GM18858 (cell line): ENCODE data around the gene POU6F1.

ENCODE experiments used
- ATAC-seq: cut with Tn5 transposase; IDR thresholded peaks from one replicate; pipeline ENCODE4 v1.9.1; 2021; ENCODE audit not compliant: unreplicated experiment

POU6F1 gene

DNA sequence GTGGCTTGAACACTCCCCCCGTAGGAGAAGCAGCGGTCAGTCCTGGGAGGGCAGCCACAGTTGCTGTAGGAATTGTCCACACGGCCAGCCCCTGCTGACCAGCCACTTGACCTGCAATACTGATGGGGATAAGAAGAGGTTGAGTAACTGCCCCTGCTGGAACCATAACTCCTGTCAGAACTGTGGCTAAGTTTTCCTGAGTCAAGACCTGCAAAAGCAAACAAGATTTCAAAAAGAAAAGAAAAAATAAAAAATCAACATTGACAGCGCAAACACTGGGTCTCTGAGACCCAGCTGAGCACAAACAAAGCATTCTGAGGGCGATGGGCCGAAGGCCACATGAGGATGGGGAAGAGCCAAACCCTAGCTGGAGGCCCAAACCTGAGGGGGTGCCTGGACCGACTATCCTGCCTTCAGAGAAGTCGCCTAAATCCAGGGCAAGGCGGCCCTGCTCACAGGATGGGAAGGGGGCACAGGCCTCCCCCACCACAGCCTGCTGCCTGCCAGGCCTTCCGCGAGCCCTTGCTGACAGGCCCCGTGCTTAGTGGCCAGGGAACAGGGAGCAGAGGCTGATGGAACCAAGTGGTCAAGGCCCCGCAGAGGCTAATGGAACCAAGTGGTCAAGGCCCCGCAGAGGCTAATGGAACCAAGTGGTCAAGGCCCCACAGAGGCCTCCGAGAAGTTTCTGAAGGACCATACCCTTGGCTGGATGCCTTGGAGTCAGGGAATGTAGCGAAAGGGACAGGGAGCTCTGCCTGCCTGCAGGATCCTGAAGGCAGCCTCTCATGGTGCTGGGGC is 19.1 kb downstream of the POU6F1 start:
- no peak for ATAC-seq

DNA sequence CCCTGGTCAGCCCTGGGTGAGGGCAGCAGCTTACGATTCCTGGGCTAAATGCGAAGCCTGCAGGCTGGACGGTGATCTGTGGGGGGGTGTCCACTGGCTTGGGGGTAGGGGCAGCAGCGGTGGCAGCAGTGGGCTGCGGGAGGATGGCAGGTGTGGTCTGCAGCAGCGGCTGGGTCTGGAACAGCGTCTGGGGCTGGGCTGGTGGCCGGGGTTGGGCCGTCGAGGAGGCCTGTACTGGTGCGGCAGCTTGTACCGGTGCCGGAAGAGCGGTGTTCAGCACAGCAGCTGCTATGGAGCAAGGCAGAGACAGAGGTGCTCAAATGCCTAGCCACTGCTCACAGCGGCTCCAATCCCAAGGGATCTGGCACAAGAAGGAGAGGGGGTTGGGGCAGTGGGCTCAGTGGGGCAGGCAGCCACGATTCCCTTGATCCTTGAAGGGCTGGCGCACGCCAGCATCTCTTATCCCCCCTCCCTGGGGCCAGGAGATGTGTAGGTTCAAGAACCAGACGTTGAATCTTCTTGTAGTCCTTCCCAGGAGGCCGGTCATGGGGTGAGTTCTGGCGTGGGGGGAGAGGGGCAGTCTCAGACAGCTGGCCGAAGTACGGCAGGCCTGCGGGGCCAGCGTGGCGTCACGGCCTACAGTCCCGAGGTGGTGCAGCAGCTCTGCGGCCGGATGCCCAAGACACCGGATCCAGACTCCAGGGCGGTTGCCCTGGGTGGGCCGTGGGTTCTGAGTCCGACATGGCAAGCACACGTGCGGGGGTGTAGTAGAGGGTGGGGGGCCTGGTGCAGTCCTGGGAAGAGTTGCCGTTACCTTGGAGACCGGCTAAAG is 19.9 kb downstream of the POU6F1 start:
- no peak for ATAC-seq

DNA sequence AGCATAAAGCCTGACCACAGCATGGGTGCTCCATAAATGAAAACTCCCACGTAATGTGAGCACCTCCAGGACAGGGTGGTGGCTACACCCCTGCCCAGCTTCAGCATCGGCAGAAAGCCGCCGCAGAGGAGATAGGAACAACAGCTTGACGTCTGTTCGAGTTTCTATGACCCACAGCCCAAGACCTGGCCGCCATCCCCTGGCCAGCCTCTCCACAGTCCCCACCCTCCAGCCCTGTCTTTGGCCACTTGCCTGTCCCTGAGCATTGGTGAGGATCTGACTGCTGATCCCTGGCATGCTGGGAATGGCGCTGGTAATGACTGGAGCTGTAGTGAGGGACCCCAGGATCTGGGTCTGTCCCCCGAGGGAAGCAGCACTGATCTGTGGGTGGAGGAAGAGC is 21.3 kb downstream of the POU6F1 start:
- ATAC-seq: no peak

DNA sequence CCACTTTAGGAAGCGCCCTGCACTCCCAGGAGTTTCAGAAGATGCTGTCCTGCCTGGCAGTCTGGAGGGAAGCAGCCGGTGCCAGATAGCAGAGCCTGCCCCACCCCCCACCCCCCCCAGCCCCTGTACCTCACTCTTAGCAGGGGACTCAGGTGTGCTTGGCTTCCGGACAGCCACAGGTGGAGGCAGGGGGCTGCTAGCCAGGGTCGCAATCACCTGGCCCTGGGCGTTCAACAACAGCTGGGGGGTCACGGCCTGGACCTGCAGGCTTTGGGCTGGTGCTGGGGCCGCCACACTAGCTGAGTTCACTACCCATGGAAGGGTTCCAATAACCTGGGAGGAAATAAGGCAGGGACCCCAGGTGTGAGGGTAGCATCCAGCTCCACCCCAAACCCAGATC is 22.0 kb downstream of the POU6F1 start:
- no peak for ATAC-seq

DNA sequence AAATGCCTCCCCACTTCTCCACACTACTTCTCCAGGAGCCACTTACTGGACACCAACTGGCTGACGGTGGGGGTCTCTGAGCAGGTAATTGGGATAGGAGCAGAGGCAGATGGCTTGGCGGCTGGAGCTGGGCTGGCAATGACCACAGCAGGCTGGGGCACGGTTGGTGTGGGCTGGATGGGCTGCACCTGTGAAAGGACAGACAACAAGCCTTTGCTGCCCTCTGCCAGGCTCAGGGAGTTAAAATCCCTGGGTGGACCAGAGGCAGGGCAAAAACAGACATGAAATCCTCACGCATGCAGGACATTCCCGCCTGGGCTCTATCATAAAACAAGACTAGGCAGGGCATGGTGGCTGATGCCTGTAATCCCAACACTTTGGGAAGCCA is 25.6 kb downstream of the POU6F1 start:
- no peak for ATAC-seq

DNA sequence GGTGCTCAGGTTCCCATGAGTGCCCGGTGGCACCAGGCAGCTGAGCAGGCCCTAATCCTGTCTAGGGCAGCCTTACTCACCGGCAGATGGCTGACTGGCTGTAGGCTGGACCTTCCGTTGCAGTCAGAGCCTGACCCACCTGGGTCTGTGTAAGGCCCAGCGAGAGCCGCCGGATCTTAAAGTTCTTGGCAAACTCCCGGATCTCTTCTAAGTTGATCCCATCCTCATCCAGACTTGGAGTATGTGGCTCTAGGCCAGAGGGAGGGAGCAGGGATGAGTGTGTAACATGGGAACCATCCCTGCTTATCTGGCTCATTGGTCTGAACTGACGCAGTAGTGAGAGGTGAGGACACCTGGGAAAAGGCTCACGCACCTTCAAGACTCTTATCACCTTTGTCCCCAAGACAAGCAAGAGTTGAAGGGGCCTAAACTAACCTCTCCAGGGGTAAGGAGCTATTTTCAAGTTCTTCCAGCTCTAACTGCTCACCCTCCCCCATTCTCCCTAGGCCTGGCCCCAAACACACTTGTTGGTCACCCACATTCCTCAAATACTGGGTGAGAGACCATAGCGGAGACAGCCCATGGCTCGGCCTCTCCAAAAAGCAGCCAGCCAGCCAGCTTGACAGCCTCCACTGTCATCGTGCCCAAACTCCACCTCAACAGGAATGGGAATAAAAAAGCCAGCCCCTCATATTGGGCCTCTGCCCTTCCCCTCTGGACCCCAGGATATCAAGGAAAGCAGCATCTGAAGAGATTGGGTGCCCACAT is 26.2 kb downstream of the POU6F1 start:
- no peak for ATAC-seq

DNA sequence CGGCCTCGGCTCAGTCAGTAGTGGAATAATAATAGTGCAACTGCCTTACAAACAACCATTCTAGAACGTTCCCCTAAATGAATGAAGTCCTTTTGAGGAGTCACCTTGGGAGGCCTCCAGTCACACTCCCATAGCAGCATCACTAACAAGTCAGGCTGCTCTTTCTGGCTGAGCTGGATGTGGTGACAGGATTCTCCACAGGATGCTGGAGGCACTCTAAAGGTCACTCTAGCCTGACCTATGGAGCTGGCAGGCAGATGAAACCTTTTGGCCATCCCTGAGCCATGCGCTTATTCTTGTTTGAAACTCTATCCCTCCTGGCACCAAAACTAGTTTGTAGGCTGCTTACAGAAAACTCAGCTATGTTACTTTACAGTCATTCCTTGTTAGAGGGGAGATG is 27.0 kb downstream of the POU6F1 start:
- no peak for ATAC-seq

DNA sequence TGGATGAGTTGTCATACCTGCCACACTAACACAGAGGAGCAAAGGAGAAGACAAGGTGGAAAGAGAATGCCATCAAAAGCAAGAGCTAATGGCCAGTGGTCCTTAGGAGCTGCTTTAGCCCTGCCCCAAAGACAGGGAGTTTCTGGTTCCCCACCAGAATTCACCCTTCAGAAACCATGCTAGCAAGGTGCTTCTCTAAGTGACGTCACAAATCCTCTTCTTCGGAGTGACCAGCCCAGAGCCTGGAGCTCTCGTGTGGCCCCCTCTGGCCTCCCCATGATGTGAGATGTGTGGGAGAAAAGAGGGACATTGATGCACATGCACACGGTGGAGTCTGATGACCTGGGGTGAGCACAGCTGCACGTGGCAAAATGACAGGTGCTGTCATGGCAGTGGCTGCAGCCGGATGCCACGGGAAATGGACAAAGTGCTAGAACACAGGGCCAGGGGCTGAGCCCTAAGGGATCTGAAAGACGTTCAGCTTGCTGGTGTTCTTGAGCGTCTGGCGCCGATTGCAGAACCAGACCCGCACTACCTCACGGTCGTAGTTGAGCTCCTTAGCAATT is 28.0 kb downstream of the POU6F1 start:
- no peak for ATAC-seq

DNA sequence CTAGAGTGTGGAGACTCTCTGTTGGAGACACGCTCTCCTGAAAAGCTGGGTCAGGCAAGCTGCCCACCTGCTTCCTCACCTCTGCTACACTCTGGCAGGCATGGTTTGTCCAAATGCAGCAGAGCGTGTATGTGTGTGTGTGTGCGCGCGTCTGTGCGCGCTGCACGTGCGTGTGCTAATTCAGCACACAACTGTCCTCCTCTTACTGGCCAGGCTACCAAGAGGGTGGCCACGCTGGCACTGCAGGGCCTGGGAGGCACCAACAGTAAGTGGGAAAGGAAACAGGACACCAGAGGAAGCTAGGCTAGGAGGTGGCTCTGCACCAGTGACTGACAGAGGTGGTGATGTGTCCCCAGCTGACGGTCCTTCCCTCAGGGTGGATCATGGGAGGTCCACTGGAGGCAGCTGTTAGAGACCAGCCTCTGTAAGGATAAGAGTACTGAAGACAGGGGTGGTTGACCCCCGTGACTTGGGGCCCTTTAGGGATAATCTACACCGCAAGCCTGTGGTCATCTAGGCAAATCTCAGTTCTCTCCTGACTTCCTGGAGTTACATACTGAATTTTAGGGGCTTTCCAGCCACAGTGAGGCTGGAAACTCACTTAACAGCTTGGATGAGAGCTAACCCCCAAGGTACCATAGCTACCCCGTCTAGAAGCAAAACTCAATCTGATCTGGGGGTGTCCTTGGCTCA is 29.4 kb downstream of the POU6F1 start:
- ATAC-seq: peak; percentile 38

DNA sequence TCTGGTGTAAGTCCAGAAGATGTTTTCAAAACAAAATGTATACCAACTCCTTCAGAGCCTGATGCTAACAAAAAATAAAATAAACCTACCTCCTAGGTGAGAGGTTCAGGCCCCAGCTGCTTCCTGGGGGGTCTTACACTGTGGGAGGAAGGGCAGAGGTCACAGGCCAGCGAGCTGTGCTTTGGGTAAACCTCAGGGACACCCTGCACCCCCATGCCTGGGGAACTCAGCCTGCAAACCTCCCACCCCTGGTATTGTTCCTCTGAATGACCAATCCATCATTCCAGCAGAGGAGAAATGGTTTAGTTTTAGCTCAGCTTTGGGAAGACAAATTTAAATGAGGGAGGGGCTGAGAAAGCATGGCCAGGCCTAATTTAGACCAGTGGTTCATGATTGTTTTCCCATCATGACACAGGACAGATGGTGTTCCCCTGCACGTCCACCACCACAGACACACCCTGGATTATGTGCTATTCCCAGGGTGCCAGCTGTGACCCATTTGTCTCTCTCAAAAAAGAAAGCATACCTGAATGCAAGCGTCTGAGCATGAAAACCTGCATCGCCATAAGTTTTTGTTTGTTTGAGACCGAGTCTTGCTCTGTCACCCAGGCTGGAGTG is 30.4 kb downstream of the POU6F1 start:
- ATAC-seq: no peak

DNA sequence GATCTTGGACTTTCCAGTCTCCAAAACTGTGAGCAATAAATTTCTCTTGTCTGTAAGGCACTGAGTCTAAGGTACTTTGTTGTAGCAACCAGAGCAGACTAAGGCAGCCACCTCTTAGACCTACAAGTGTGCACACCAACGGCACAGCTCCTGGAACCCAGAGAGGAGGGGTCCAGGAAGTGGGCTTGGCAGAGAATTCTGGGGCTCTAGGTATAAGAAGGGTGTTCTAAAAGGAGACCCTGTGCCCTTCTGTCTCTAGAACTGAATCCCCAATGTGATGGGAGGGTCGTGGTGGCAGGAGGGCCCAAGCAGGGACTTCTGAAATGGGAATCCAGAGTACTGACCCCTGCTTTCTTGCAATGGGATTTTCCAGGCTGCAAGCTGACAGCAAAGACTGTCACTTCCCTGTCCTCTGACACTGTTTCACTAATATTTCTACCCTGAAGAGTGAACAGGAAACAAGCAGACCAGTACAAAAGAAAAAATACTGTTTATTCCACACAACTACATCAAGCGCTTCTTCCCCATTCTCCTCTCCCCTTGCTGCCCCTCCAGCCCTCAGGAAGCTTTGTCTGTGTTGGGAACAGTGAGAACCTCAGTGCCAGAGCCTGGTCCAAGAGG is 31.3 kb downstream of the POU6F1 start:
- ATAC-seq: no peak

DNA sequence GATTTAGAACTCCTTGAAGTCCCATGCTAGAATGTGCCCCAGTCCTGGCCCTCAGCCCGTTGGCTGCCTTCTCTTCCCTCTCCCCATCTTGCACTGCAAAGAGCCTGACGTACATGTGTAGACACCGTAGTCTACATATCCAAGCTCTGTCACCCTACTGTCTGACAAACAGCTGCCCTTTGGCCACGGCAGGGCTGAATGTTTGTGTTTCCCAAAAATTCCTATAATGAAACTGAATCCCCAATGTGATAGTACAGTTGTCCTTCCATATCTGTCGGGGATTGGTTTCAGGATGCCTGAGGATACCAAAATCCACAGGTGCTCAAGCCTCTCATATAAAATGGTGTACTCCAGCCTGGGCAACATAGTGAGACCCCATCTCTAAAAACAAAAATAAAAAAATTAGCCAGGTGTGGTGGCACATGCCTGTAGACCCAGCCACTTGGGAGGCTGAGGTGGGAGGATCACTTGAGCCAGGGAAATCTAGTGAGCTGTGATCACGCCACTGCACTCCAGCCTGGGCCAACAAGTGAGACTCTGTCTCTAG is 32.6 kb downstream of the POU6F1 start:
- no peak for ATAC-seq

DNA sequence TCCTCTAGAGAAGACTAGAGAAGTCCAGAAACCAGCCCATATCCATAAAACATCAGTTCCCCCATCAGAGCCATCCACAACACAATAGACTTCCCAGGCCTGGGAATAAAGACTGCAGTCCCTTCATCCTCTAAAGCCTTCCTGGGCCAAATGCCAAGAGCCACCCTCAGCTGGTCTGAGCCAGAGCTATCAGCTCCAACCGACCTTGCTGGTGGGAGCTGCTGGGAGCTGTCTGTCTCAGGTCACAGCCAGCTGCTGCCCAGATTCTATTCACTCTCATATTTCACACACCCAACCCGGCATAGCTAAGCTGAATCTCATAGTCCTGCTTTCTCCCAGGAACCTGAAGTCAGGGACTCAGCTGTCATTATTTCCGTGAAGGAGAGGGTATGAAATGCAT is 34.0 kb downstream of the POU6F1 start:
- no peak for ATAC-seq

DNA sequence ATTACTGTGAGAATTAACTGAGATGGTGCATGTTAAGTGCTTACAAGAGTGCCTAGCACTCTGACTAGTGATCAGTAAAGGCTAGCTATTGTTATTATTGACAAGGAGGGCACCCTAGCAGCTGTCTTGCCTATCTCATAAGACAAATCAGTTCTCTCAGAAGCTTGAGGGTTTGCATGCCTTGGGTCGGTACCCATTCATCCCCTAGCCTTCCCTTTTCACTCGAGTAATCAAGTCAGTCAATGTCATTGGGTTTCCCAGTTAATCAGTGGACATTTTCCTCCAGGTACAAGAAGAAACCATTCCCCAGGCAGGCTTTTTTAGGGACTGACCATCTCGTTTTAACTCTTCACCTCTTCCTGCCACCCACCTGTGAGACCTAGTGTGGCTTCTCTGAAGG is 34.5 kb downstream of the POU6F1 start:
- ATAC-seq: no peak

DNA sequence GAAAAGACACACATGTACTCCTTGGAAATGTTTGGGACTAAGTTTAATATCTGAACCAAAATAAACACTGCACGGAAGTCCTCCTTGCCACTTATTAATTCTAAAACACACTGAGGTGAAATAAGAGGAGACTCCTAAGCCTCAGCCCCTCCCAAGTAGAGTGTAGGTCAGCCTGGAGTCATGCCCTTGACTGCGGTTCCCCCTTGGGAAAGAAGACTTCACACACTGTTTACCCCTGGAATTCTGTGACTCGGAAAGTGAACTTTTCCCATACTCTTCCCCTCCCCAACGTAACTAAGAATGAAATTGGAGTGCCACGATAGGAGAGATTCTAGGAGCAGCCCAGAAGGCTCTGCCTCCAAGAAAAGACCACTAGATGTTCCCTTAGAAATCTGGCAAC is 36.3 kb downstream of the POU6F1 start:
- no peak for ATAC-seq

DNA sequence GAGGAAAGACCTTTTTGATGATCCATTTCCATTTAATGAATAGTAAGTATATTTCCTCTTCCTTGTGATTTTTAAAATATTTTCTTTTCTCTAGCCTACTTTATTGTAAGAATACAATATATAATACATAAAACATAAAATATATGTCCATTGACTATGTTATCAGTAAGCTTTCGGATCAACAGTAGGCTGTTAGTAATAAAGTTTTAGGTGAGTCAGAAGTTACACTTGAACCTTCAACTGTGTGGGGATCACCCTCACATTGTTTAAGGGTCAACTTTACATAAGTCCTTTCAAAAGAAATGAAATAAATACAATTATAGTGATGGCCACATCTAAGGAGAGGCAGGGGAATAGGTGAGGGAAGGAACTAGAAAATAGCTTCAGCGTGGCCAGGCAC is 40.0 kb downstream of the POU6F1 start:
- no peak for ATAC-seq

DNA sequence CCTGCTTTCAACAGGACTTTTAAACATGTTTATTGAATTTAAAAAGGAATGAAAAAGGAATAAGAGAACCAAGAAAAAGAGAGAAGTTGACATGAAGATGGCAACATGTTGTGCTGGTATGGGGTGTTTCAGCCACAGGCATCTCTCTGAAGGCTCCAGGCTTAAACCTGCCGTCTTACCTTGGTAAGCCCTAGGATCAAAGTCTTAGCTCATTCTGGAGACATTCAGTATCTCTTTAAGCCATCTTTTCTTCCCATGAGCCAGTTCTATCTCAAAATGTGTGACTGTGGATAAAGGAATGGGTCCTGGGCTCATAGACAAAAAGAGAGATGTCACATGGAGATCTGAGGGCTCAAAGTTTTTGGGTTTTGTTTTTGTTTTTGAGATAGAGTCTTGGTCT is 43.4 kb downstream of the POU6F1 start:
- no peak for ATAC-seq

DNA sequence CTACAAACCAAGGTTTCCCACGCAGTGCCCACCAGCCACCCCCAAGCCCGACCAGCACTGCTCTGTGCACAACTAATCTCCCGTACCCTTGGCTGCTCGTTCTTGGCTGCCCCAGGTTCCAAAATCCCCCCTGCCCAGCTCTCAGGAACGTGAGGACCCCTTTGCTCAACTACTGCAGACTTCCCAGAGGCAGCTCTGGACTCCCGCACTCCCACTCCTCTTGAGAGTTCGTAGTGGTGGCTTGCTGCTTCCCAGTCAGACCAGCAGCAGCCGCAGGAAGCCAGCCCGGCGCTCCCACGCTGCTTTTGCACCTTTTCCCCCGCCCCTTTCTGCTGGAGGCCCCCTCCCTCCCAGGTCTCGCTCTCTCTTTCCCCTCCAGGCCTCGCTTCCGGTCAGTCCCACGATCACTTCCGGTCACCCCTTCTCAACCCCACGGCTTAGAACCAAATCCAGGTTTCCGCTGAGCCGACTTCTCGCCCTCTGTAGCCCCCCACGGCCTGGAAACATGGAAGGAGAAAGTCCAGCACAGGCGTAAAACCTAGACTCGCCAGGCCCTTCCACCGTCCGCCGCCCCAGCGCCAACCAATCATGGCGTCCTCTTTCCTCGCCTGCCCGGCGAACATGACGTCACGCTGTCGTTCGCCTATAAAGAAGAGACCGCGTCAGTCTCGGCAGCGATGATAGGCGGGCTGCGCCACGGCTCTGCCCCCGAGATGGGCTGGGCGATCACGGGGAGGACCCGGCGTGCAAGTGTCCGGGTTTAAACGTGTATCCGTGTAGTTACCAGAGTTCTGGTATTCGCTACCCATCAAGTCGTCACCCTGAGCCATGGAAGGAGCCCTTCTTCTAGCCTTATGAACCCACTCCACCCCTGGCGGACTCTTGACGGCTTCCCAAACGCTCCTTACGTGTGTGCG is 45.1 kb downstream of the POU6F1 start, which contains the start of gene TFCP2:
TFCP2 (minus strand) TSS at position 621 of the 917 bp plus-strand sequence. CDS start 713 bp downstream, outside the sequence.
- peak; percentile 90 for ATAC-seq
